ENCODE measurements around the gene FKBP15. TPM values are rescaled to one million over a fixed set of nuclear protein-coding genes. Genes with fewer than 3 reads are reported as not detected.
A peak's percentile ranks its signal among the peaks of the same experiment; 100 is the strongest.

FKBP15 gene
- total RNA-seq, 1 experiment from 2014 or later = 20.1 TPM

- no peak overlapping the region for H3K4me3 Mint-ChIP-seq (ENCODE audit: unreplicated experiment)
- POLR2A ChIA-PET = no interaction called here
- H3K36me3 Mint-ChIP-seq (ENCODE audit: insufficient read depth, unreplicated experiment) = no peaks in the 10 kb centered on the region
- Histone ChIP-seq H3K9me3 (no peaks in the 10 kb centered on the region), H3K4me1 (peaks cover 15% of the 10 kb centered on the region), H3K36me3 (ENCODE audit: control insufficient read depth, insufficient read depth, low read length) (no peaks in the 10 kb centered on the region; the same call in 1 of the 2 replicates), H3K27me3 (replicated peaks; ENCODE audit: control insufficient read depth, insufficient read depth, low read length) (no peaks in the 10 kb centered on the region), H3K4me3 (ENCODE audit: low read depth, low read length) (no peak overlapping the region)
- intact Hi-C loops (cut with micrococcal nuclease; ENCODE audit: unreplicated experiment) = no loop called here
- no TSS peak for BruUV-seq (replicated peaks)
- peaks cover 10% of the 10 kb centered on the region for H3K4me1 Mint-ChIP-seq (ENCODE audit: low read depth, unreplicated experiment)
- CTCF ChIA-PET = no interaction called here
- no peak for TF ChIP-seq CTCF (IDR thresholded peaks at IDR 0.05; ENCODE audit: insufficient read depth in 1 of 2, low read depth in 1 of 2, low read length in 1 of 2, severe bottlenecking in 1 of 2, unreplicated experiment in 1 of 2)
- DNase-seq = no peak
- H3K9me3 Mint-ChIP-seq (ENCODE audit: unreplicated experiment) = no peaks in the 10 kb centered on the region
- no peak overlapping the region for H3K27ac Mint-ChIP-seq (ENCODE audit: unreplicated experiment)
- no peaks in the 10 kb centered on the region for H3K27me3 Mint-ChIP-seq (ENCODE audit: insufficient read depth, unreplicated experiment)
These were observed 10.6 kb upstream of the FKBP15 start for GRCh38 chr9:113231701-113232100.

GRCh38 chr9:113228130-113228665, 7.1 kb upstream of the FKBP15 start:
- TF ChIP-seq CTCF (IDR thresholded peaks at IDR 0.05; ENCODE audit: insufficient read depth in 1 of 2, low read depth in 1 of 2, low read length in 1 of 2, severe bottlenecking in 1 of 2, unreplicated experiment in 1 of 2) = no peak
- Mint-ChIP-seq H3K4me1 (ENCODE audit: low read depth, unreplicated experiment) (peaks cover 20% of the 10 kb centered on the region), H3K4me3 (ENCODE audit: unreplicated experiment) (peak overlapping the region; percentile 10), H3K27me3 (ENCODE audit: insufficient read depth, unreplicated experiment) (no peaks in the 10 kb centered on the region), H3K36me3 (ENCODE audit: insufficient read depth, unreplicated experiment) (peaks cover 8% of the 10 kb centered on the region), H3K9me3 (ENCODE audit: unreplicated experiment) (no peaks in the 10 kb centered on the region), H3K27ac (ENCODE audit: unreplicated experiment) (no peak overlapping the region)
- ChIA-PET POLR2A (interaction anchor here (0.6 kb wide), 2 partner anchors 47 to 182 kb away, joined by 3 to 4 read pairs; partner anchors contain the start of genes C9orf43, CDC26, POLE3 and PRPF4), CTCF (interaction anchor here (0.6 to 1.4 kb wide), 3 partner anchors 13 to 77 kb away, joined by 4 to 6 read pairs (median 4); partner anchors contain the start of gene SLC31A2)
- no TSS peak for BruUV-seq (replicated peaks)
- Histone ChIP-seq H3K4me3 (ENCODE audit: low read depth, low read length) (no peak overlapping the region), H3K4me1 (peaks cover 15% of the 10 kb centered on the region), H3K36me3 (ENCODE audit: control insufficient read depth, insufficient read depth, low read length) (no peaks in the 10 kb centered on the region; the same call in 1 of the 2 replicates), H3K27me3 (replicated peaks; ENCODE audit: control insufficient read depth, insufficient read depth, low read length) (no peaks in the 10 kb centered on the region), H3K9me3 (no peaks in the 10 kb centered on the region)
- intact Hi-C loops (cut with micrococcal nuclease; ENCODE audit: unreplicated experiment) = loop anchor here (10.0 kb wide), 1 partner anchor 893 kb away; the partner anchor contains the start of gene PTBP3
- DNase-seq = peak in 1 of 2 experiments; percentile 55

- peaks cover 15% of the 10 kb centered on the region for H3K4me1 ChIP-seq
- peaks cover 25% of the 10 kb centered on the region for H3K4me1 Mint-ChIP-seq (ENCODE audit: low read depth, unreplicated experiment)
- no TSS peak for BruUV-seq (replicated peaks)
- no peak for DNase-seq
- H3K27ac Mint-ChIP-seq (ENCODE audit: unreplicated experiment) = no peak overlapping the region
- CTCF ChIA-PET = interaction anchor here (1.4 kb wide), 1 partner anchor 77 kb away, joined by 4 read pairs; the partner anchor contains the start of gene SLC31A2
- peaks cover 12% of the 10 kb centered on the region for H3K36me3 Mint-ChIP-seq (ENCODE audit: insufficient read depth, unreplicated experiment)
- H3K9me3 Mint-ChIP-seq (ENCODE audit: unreplicated experiment) = no peaks in the 10 kb centered on the region
- no peaks in the 10 kb centered on the region for H3K9me3 ChIP-seq
- no peaks in the 10 kb centered on the region for H3K27me3 Mint-ChIP-seq (ENCODE audit: insufficient read depth, unreplicated experiment)
- H3K27me3 ChIP-seq (replicated peaks; ENCODE audit: control insufficient read depth, insufficient read depth, low read length) = no peaks in the 10 kb centered on the region
- intact Hi-C loops (cut with micrococcal nuclease; ENCODE audit: unreplicated experiment) = loop anchor here (10.0 kb wide), 1 partner anchor 893 kb away; the partner anchor contains the start of gene PTBP3
- no peaks in the 10 kb centered on the region; the same call in 1 of the 2 replicates for H3K36me3 ChIP-seq (ENCODE audit: control insufficient read depth, insufficient read depth, low read length)
- H3K4me3 ChIP-seq (ENCODE audit: low read depth, low read length) = no peak overlapping the region
- TF ChIP-seq CTCF (IDR thresholded peaks at IDR 0.05; ENCODE audit: insufficient read depth in 1 of 2, low read depth in 1 of 2, low read length in 1 of 2, severe bottlenecking in 1 of 2, unreplicated experiment in 1 of 2) = no peak
- no peak overlapping the region for H3K4me3 Mint-ChIP-seq (ENCODE audit: unreplicated experiment)
- POLR2A ChIA-PET = interaction anchor here (0.6 kb wide), 1 partner anchor 183 kb away, joined by 3 read pairs; the partner anchor contains the start of genes C9orf43 and POLE3
These were observed 6.4 kb upstream of the FKBP15 start for GRCh38 chr9:113227436-113227835.
